T-cell (primary cell): ENCODE data around the gene GSTT2B. TPM values are rescaled to one million over a fixed set of nuclear protein-coding genes. Genes with fewer than 3 reads are reported as not detected.
A peak's percentile ranks its signal among the peaks of the same experiment; 100 is the strongest.
"Not testable (repeated sequence)": the region's sequence is repeated elsewhere in the genome, so short reads cannot be mapped to it uniquely, and the experiment has no call there.

Source experiments
- ATAC-seq, 4 experiments: fragments of 200-7000 bp in 3 of 4; fragments of 150-1000 bp in 1 of 4; cut with Tn5 transposase; replicated peaks in 1 of 4; 1 replicate in 3 of 4; 2 replicates in 1 of 4; pipeline ENCODE4 v1.10.0; 2021; ENCODE audit warnings: moderate library complexity in 3 of 4, mild to moderate bottlenecking in 2 of 4, moderate number of reproducible peaks in 1 of 4
- CTCF ChIA-PET, 2 donors: fragments of 300-600 bp; sonication (Branson Sonifier 250); formaldehyde crosslinking; loops; one replicate each; lab custom pipeline; 2022; ENCODE audit warnings: antibody characterized with exemption in 2 of 2; lab: Charles Lee
- POLR2A ChIA-PET, 2 donors: fragments of 300-600 bp; sonication (Branson Sonifier 250); formaldehyde crosslinking; loops; one replicate each; lab custom pipeline; 2022; ENCODE audit warnings: antibody characterized with exemption in 2 of 2; lab: Charles Lee
- DNase-seq, 35 experiments: peaks; one replicate each; pipeline versions ENCODE4 v3.0.0 to v3.0.0-alpha.2; 2013 to 2023
- H3K27ac ChIP-seq: one replicate; pipeline ENCODE4 v1.5.1; 2013; ENCODE audit warnings: low read length
- H3K27me3 ChIP-seq, 2 experiments: replicated peaks in 1 of 2; 1 replicate in 1 of 2; 2 replicates in 1 of 2; pipeline versions ENCODE4 v1.6.1 to v1.7.0; 2013; ENCODE audit warnings: low read length in 1 of 2, mixed read lengths in 1 of 2; ENCODE audit not compliant: control insufficient read depth in 2 of 2, insufficient read depth in 2 of 2; ENCODE audit errors: extremely low read depth in 1 of 2
- H3K36me3 ChIP-seq, 2 donors: 1 replicate in 1 of 2; 2 replicates in 1 of 2; pipeline versions ENCODE4 v1.6.1 to v1.7.0; 2013; ENCODE audit warnings: low read length in 1 of 2; ENCODE audit not compliant: control insufficient read depth in 2 of 2, insufficient read depth in 1 of 2; ENCODE audit errors: extremely low read depth in 1 of 2
- H3K4me1 ChIP-seq, 2 experiments: 1 replicate in 1 of 2; 2 replicates in 1 of 2; pipeline versions ENCODE4 v1.6.1 to v1.7.0; 2013; ENCODE audit warnings: low read length in 2 of 2, mixed read lengths in 1 of 2; ENCODE audit not compliant: insufficient read depth in 2 of 2, control insufficient read depth in 1 of 2; ENCODE audit errors: extremely low read depth in 1 of 2
- H3K4me3 ChIP-seq, 2 donors: 1 replicate in 1 of 2; 2 replicates in 1 of 2; pipeline versions ENCODE4 v1.5.1 to v1.7.0; 2013; ENCODE audit warnings: mild to moderate bottlenecking in 2 of 2, low read length in 1 of 2, moderate library complexity in 1 of 2; ENCODE audit not compliant: control insufficient read depth in 1 of 2; ENCODE audit errors: extremely low read depth in 1 of 2
- H3K9me3 ChIP-seq: 2 replicates; pipeline ENCODE4 v1.7.0; 2013
- H3K27ac Mint-ChIP-seq, 2 donors: one replicate each; pipeline ENCODE4 v1.8.0; 2020 to 2021; ENCODE audit warnings: mild to moderate bottlenecking in 2 of 2, mixed read lengths in 2 of 2
- H3K27me3 Mint-ChIP-seq, 2 donors: one replicate each; pipeline ENCODE4 v1.8.0; 2021 to 2022; ENCODE audit warnings: mixed read lengths in 2 of 2
- H3K36me3 Mint-ChIP-seq: one replicate; pipeline ENCODE4 v1.8.0; 2021; ENCODE audit warnings: mixed read lengths
- H3K4me1 Mint-ChIP-seq, 3 donors: one replicate each; pipeline ENCODE4 v1.8.0; 2020 to 2022; ENCODE audit warnings: mixed read lengths in 3 of 3, mild to moderate bottlenecking in 1 of 3
- H3K4me3 Mint-ChIP-seq, 3 donors: one replicate each; pipeline ENCODE4 v1.8.0; 2020 to 2022; ENCODE audit warnings: mild to moderate bottlenecking in 3 of 3, mixed read lengths in 3 of 3, moderate library complexity in 3 of 3
- H3K9me3 Mint-ChIP-seq, 3 donors: one replicate each; pipeline ENCODE4 v1.8.0; 2020 to 2022; ENCODE audit warnings: mixed read lengths in 3 of 3
- WGBS: methylation state at CpG from one replicate; pipeline ENCODE4 v1.1.5; 2013; ENCODE audit warnings: missing lambda C conversion rate; ENCODE audit not compliant: insufficient coverage; 5-methylcytosine and 5-hydroxymethylcytosine counted together
- total RNA-seq, 35 experiments: library from RNA in 6 of 35; stranded (reverse) in 6 of 35; fragments of 120-200 nt in 1 of 35; gene quantifications; one replicate each; pipeline versions ENCODE4 v1.2.1 to v1.2.4 and lab custom pipeline; 2013 to 2026

GSTT2B gene
- total RNA-seq, 5 donors from 2014 or later (not counting 1 experiment from before 2014, with no cell fraction given): not detected

DNA sequence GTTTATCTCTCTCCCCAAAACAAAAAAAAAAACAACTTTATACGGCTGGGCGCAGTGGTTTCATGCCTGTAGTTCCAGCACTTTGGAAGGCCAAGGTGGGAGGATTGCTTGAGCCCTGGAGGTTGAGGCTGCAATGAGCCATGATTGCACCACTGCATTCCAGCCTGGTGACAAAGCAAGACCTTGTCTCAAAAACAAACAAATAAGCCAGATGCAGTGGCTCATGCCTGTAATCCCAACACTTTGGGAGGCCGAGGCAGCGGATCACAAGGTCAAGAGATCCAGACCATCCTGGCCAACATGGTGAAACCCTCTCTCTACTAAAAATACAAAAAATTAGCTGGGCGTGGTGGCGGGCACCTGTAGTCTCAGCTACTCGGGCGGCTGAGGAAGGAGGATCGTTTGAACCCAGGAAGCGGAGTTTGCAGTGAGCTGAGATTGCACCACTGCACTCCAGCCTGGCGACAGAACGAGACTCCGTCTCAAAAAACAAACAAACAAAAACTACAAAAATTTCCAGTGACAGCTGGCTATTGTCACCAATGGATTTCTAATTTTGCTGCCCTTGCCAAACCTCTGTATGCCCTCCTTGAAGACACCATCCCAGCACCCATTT, 39.3 kb downstream of the GSTT2B start:
- POLR2A ChIA-PET, H3K27me3 ChIP-seq, CTCF ChIA-PET, ATAC-seq, H3K4me3 Mint-ChIP-seq, H3K27ac Mint-ChIP-seq, H3K36me3 Mint-ChIP-seq, H3K4me3 ChIP-seq, H3K27me3 Mint-ChIP-seq, H3K9me3 ChIP-seq, H3K4me1 ChIP-seq, H3K27ac ChIP-seq, DNase-seq, H3K4me1 Mint-ChIP-seq: not testable (repeated sequence)
- H3K9me3 Mint-ChIP-seq: peaks cover 7 to 11% (median 10%) of the 10 kb centered on the region in 3 donors
- peaks cover 0 to 46% of the 10 kb centered on the region in 2 donors for H3K36me3 ChIP-seq
- WGBS: 93% methylated on average over 11 of the region's 13 CpGs

- H3K27ac Mint-ChIP-seq, H3K36me3 Mint-ChIP-seq, CTCF ChIA-PET, H3K27me3 Mint-ChIP-seq, H3K4me3 ChIP-seq, H3K27ac ChIP-seq, H3K4me1 ChIP-seq, H3K9me3 ChIP-seq, H3K4me3 Mint-ChIP-seq, H3K27me3 ChIP-seq, ATAC-seq, H3K4me1 Mint-ChIP-seq: not testable (repeated sequence)
- POLR2A ChIA-PET: interaction anchor here in 1 of 2 donors (0.6 kb wide), 1 partner anchor 63 kb away, joined by 4 read pairs; the partner anchor contains the start of gene SLC2A11
- peak in 1 of 35 experiments; percentile 0 for DNase-seq
- H3K36me3 ChIP-seq: peaks cover 0 to 37% of the 10 kb centered on the region in 2 donors
- H3K9me3 Mint-ChIP-seq: peaks cover 5 to 11% (median 6%) of the 10 kb centered on the region in 3 donors
- no CpG with 5 or more reads among the region's 1 CpG for WGBS
Measured at GRCh38 chr22:23920267-23920611, 40.8 kb downstream of the GSTT2B start.

GRCh38 chr22:23915290-23915689, 45.7 kb downstream of the GSTT2B start:
- H3K4me1 ChIP-seq: peaks cover 2 to 11% of the 10 kb centered on the region in 2 experiments
- no peak overlapping the region for H3K4me3 Mint-ChIP-seq
- H3K27me3 Mint-ChIP-seq: no peaks in the 10 kb centered on the region
- no peaks in the 10 kb centered on the region for H3K27me3 ChIP-seq
- WGBS: no CpG with 5 or more reads among the region's 3 CpGs
- DNase-seq: no peak
- no peaks in the 10 kb centered on the region for H3K9me3 ChIP-seq
- H3K27ac ChIP-seq: no peak overlapping the region
- H3K9me3 Mint-ChIP-seq: no peaks in the 10 kb centered on the region
- H3K4me1 Mint-ChIP-seq: peaks cover 11 to 22% (median 16%) of the 10 kb centered on the region in 3 donors
- POLR2A ChIA-PET: no interaction called here
- H3K36me3 ChIP-seq: peaks cover 0 to 12% of the 10 kb centered on the region in 2 donors
- no peaks in the 10 kb centered on the region for H3K36me3 Mint-ChIP-seq
- no peak for ATAC-seq
- CTCF ChIA-PET: no interaction called here
- H3K27ac Mint-ChIP-seq: peak overlapping the region in 1 of 2 donors; percentile 71
- no peak overlapping the region for H3K4me3 ChIP-seq

DNA sequence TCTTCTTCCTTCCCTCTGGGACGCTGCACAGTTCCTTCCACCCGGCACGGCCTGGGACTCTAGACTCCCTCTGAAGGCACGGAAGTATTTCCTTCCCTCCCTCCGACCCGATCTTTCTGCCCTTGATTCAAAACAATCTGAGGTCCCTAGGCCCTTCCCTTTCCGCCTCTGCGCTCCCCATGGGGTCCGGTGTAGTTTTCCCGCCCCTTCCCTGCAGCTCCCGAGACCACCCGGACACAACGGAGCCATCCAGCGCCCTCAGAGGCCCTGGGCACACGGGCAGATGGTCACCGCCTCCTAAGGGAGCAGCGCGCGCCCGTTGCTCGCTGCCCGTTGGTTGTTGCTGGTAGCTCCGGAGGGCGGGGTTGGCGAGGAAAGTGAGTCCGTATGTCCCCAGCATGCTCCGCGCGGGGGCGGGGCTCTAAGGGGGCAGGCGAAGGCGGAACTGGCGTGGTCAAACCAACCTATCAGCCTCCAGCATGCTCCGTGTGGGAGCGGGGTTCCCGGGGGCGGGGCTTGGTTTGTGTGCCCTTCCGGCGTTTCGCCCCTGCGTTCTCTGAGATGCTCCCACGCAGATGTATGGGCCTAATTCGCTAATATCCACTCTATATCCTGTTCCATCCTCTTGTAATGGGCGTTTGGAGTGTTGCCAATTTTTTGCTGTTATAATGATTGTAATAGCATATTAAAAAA, 47.2 kb downstream of the GSTT2B start:
- ChIA-PET POLR2A (interaction anchor here in 1 of 2 donors (1.2 kb wide), 1 partner anchor 20 kb away, joined by 12 read pairs; the partner anchor contains the start of gene MIF), CTCF (interaction anchor here in 1 of 2 donors (1.6 kb wide), 1 partner anchor 20 kb away, joined by 14 read pairs; the partner anchor contains the start of gene MIF)
- no peaks in the 10 kb centered on the region for H3K27me3 ChIP-seq
- peak; percentile 99 to 100 (median 99) for ATAC-seq
- H3K27ac ChIP-seq: peak overlapping the region; percentile 84
- Mint-ChIP-seq H3K27ac (peak overlapping the region; percentile 93 to 97), H3K4me3 (peak overlapping the region; percentile 88 to 94 (median 93)), H3K9me3 (no peaks in the 10 kb centered on the region), H3K27me3 (no peaks in the 10 kb centered on the region), H3K36me3 (no peaks in the 10 kb centered on the region), H3K4me1 (peaks cover 11 to 22% (median 16%) of the 10 kb centered on the region in 3 donors)
- H3K4me3 ChIP-seq: peak overlapping the region; percentile 75
- H3K36me3 ChIP-seq: peaks cover 0 to 6% of the 10 kb centered on the region in 2 donors
- no peaks in the 10 kb centered on the region for H3K9me3 ChIP-seq
- peak; percentile 93 to 99 (median 98) for DNase-seq
- WGBS: under 1% methylated on average over 33 of the region's 44 CpGs
- H3K4me1 ChIP-seq: peaks cover 2 to 11% of the 10 kb centered on the region in 2 experiments

DNA sequence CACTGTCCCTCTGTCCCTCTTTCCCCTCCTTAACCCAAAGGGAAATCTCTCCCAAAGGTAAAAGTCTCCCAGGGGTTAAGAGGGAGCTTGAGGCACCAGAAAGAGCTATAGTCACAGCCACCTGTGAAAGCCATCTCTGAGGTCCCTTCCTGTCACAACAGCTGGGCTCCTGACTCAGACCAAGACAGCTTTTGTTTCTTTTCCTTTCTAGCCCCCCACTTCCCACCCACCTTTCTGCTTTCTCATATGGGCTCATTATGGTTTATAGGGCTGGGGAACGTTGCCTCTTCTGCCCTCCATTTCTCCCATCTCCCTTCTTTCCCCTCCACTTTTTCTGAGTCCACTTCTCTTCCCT, 47.7 kb downstream of the GSTT2B start:
- peak overlapping the region; percentile 35 to 75 for H3K4me3 ChIP-seq
- ATAC-seq: peak in 1 of 4 experiments; percentile 0
- no peak for DNase-seq
- Mint-ChIP-seq H3K27me3 (peaks cover 0 to 2% of the 10 kb centered on the region in 2 donors), H3K9me3 (no peaks in the 10 kb centered on the region), H3K4me1 (peaks cover 11 to 22% (median 16%) of the 10 kb centered on the region in 3 donors), H3K4me3 (peak overlapping the region; percentile 88 to 94 (median 93)), H3K36me3 (no peaks in the 10 kb centered on the region), H3K27ac (peak overlapping the region; percentile 93 to 97)
- POLR2A ChIA-PET: interaction anchor here (0.5 to 1.2 kb wide), 2 partner anchors 19 to 1150 kb away, joined by 5 to 12 read pairs; partner anchors contain the start of gene MIF (in 1 of the 2)
- WGBS: 20% methylated on average over 1 of the region's 1 CpG
- peaks cover 2 to 11% of the 10 kb centered on the region in 2 experiments for H3K4me1 ChIP-seq
- H3K36me3 ChIP-seq: peaks cover 0 to 5% of the 10 kb centered on the region in 2 donors
- peaks cover 0 to 1% of the 10 kb centered on the region in 2 experiments for H3K27me3 ChIP-seq
- H3K9me3 ChIP-seq: no peaks in the 10 kb centered on the region
- H3K27ac ChIP-seq: peak overlapping the region; percentile 84
- CTCF ChIA-PET: interaction anchor here in 1 of 2 donors (1.6 kb wide), 1 partner anchor 19 kb away, joined by 14 read pairs; the partner anchor contains the start of gene MIF

GRCh38 chr22:23912293-23912903, 48.6 kb downstream of the GSTT2B start:
- Histone ChIP-seq H3K36me3 (peaks cover 0 to 3% of the 10 kb centered on the region in 2 donors), H3K4me1 (peaks cover 2 to 11% of the 10 kb centered on the region in 2 experiments), H3K9me3 (no peaks in the 10 kb centered on the region), H3K4me3 (no peak overlapping the region), H3K27me3 (peaks cover 0 to 6% of the 10 kb centered on the region in 2 experiments), H3K27ac (no peak overlapping the region)
- Mint-ChIP-seq H3K4me3 (peak overlapping the region in 1 of 3 donors; percentile 13), H3K27me3 (peaks cover 0 to 2% of the 10 kb centered on the region in 2 donors), H3K36me3 (no peaks in the 10 kb centered on the region), H3K9me3 (no peaks in the 10 kb centered on the region), H3K27ac (peak overlapping the region in 1 of 2 donors; percentile 7), H3K4me1 (peaks cover 11 to 22% (median 16%) of the 10 kb centered on the region in 3 donors)
- 100% methylated on average over 7 of the region's 9 CpGs for WGBS
- ChIA-PET POLR2A (no interaction called here), CTCF (no interaction called here)
- DNase-seq (no peak), ATAC-seq (no peak)
